PFSK-1 (cell line): ENCODE results near the gene TPRKB.

Experiments
- FOXP2 ChIP-seq: optimal IDR thresholded peaks from 2 replicates; pipeline ENCODE3; 2011; ENCODE audit warnings: borderline replicate concordance, control low read depth, inconsistent platforms; ENCODE audit not compliant: insufficient read depth; ENCODE audit errors: extremely low read length, extremely low read depth
- POLR2AphosphoS5 ChIP-seq: IDR thresholded peaks from 2 replicates; pipeline ENCODE4 v1.6.1; 2012; ENCODE audit warnings: low read depth, mild to moderate bottlenecking, control low read depth, low read length, moderate library complexity
- REST ChIP-seq, 2 experiments: IDR thresholded peaks; 2 replicates each; pipeline versions ENCODE4 v1.6.1 to v1.8.0; 2011 to 2012; ENCODE audit warnings: low read depth in 2 of 2, low read length in 2 of 2, control low read depth in 1 of 2, inconsistent platforms in 1 of 2, mild to moderate bottlenecking in 1 of 2, moderate library complexity in 1 of 2; ENCODE audit not compliant: insufficient read depth in 1 of 2
- SIN3A ChIP-seq: IDR thresholded peaks from 2 replicates; pipeline ENCODE4 v1.6.1; 2012; ENCODE audit warnings: mild to moderate bottlenecking, low read length, moderate library complexity, borderline replicate concordance; ENCODE audit not compliant: insufficient read depth
- TAF1 ChIP-seq: IDR thresholded peaks from 2 replicates; pipeline ENCODE4 v1.6.1; 2012; ENCODE audit warnings: low read length, control low read depth, borderline replicate concordance; ENCODE audit not compliant: insufficient read depth

Gene TPRKB

GRCh38 chr2:73685764-73686438 lies 51.2 kb downstream of the TPRKB start:
- TF ChIP-seq FOXP2 (no peak), REST (IDR thresholded peaks at IDR 0.05; ENCODE audit: insufficient read depth in 1 of 2, low read depth in 2 of 2, low read length in 2 of 2) (no peak), POLR2AphosphoS5 (no peak), TAF1 (no peak), SIN3A (no peak)
